Measurements from ENCODE around the gene COA7. TPM values are rescaled to one million over a fixed set of nuclear protein-coding genes. Genes with fewer than 3 reads are reported as not detected.

Gene COA7
- polyA plus RNA-seq, 4 donors: 15.3 to 17.0 (median 16.5) TPM

GRCh38 chr1:52674497-52675384, 23.4 kb downstream of the COA7 start:
- no peak for DNase-seq (ENCODE audit: low read depth in 4 of 4, low spot score in 2 of 4)

- DNase-seq (ENCODE audit: low read depth in 4 of 4, low spot score in 2 of 4): no peak
Measured at GRCh38 chr1:52673513-52673912, 24.6 kb downstream of the COA7 start.

GRCh38 chr1:52672946-52673345, 25.2 kb downstream of the COA7 start:
- DNase-seq (ENCODE audit: low read depth in 4 of 4, low spot score in 2 of 4): no peak

- DNase-seq (ENCODE audit: low read depth in 4 of 4, low spot score in 2 of 4): no peak
Measured at GRCh38 chr1:52670604-52671003, 27.5 kb downstream of the COA7 start.

DNA sequence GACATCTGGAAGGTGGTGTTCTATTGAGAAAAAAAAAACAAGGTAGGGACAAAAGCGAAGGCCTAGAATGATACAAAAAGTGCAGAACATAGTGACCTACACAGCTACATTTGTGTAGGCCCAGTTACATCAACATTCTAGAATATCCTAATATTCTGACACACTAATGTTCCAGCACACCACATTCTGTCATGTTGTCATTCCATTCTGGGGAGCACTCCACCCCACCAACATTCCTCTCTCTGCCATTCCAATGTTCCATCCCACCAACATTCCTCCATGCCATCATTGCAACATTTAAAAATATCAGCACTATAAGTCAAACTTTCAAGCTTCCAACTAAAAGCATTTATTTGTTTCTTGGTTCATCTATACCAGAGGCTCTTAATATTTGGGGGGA, 28.5 kb downstream of the COA7 start:
- no peak for DNase-seq (ENCODE audit: low read depth in 4 of 4, low spot score in 2 of 4)

DNA sequence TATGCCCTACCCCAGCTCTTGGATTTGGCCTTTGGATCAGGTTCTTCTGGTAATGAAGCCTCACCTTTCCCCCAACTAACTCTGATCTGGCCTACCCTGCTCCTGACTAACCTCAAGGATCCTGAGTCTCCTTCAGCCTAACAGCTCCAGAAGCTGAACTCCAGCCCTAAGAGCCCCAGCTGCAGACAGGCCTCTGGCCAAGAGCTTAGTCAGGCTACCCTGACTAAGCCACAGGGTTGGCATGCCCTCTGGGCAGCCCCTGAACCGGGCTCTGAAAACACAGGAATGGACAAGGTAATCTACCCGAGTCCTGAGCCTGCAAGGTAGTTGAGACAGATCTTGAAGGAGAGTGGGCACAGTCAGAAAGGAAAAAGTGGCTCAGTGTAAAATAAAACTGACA, 29.4 kb downstream of the COA7 start:
- DNase-seq (ENCODE audit: low read depth in 4 of 4, low spot score in 2 of 4): no peak

DNA sequence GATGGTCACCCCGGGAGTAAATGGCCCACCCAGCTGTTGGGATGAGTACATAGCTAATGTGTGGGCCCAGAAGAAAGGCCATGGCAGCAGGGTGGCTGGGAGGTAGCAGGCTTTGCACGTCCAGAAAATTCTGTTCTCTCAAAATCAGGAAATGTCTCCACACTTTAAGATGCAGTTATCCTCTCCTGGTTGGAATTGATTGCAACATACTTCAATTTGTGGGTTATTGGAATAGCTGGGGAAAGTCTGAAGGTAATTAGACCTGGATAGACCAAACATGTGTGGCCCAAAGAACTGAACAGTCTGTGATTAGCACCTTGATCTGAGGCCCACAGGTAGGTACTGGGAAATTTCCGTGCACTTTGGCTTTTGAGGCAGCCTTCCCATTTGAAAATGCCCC, 30.2 kb downstream of the COA7 start:
- no peak for DNase-seq (ENCODE audit: low read depth in 4 of 4, low spot score in 2 of 4)

- no peak for DNase-seq (ENCODE audit: low read depth in 4 of 4, low spot score in 2 of 4)
Measured at GRCh38 chr1:52667290-52667689, 30.9 kb downstream of the COA7 start.

GRCh38 chr1:52665006-52665941, 32.9 kb downstream of the COA7 start:
- no peak for DNase-seq (ENCODE audit: low read depth in 4 of 4, low spot score in 2 of 4)

DNA sequence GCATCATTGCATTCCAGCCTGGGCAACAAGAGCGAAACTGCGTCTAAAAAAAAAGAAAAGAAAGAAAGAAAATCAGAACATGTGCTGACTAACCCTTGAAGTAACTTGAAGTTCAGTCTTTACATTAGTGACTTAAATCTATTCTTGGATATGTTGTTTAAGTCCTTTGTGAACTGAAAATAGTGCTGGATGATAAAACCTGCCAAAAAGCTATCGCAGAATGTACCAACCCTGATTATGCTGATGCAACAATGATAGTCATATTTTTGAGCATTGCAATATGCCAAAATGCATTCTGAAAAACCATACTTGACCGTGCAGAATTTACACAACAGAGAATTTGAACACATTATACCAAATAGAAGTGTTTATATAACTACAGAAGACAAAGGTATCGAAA, 34.4 kb downstream of the COA7 start:
- DNase-seq (ENCODE audit: low read depth in 4 of 4, low spot score in 2 of 4): no peak

GRCh38 chr1:52662645-52663313, 35.4 kb downstream of the COA7 start:
- DNase-seq (ENCODE audit: low read depth in 4 of 4, low spot score in 2 of 4): no peak

- no peak for DNase-seq (ENCODE audit: low read depth in 4 of 4, low spot score in 2 of 4)
Measured at GRCh38 chr1:52660807-52661206, 37.3 kb downstream of the COA7 start.

GRCh38 chr1:52659851-52660596, 38.1 kb downstream of the COA7 start:
- DNase-seq (ENCODE audit: low read depth in 4 of 4, low spot score in 2 of 4): no peak

DNA sequence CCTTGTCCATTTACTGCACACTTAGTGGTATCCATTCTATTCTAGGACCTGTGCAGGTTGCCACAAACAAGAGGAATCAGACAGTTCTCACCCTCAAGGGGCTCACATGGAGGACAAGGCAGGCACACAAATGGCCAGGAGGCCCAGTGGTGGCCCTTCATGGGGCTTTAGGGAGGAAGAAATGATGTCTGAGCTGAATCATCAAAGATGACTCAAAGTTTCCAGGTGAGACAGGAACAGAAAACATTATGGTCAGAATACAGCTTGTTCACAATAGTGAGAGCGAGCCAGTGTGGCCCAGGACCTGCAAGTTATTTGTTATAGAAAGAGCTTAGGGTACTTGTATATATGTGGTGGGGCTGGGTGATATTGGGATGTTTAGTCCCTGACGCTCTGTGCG, 38.8 kb downstream of the COA7 start:
- no peak for DNase-seq (ENCODE audit: low read depth in 4 of 4, low spot score in 2 of 4)

- no peak for DNase-seq (ENCODE audit: low read depth in 4 of 4, low spot score in 2 of 4)
Measured at GRCh38 chr1:52658795-52659194, 39.4 kb downstream of the COA7 start.

- DNase-seq (ENCODE audit: low read depth in 4 of 4, low spot score in 2 of 4): no peak
Measured at GRCh38 chr1:52657702-52658101, 40.4 kb downstream of the COA7 start.

DNA sequence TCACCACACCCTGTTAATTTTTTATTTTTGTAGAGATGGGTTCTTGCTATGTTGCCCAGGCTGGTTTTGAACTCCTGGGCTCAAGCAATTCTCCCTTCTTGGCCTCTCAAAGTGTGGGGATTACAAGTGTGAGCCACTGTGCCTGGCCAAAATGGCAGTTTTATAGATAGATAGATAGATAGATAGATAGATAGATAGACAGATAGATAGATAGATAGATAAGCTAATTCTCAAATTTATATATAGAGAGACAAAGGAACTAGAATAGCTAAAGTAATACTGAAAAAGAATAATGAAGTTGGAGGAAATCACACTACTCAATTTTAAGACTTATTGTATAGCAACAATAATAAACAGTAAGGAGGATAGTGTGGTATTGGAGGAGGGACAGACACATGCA, 44.1 kb downstream of the COA7 start:
- DNase-seq (ENCODE audit: low read depth in 4 of 4, low spot score in 2 of 4): no peak

- DNase-seq (ENCODE audit: low read depth in 4 of 4, low spot score in 2 of 4): no peak
Measured at GRCh38 chr1:52653207-52653849, 44.8 kb downstream of the COA7 start.

DNA sequence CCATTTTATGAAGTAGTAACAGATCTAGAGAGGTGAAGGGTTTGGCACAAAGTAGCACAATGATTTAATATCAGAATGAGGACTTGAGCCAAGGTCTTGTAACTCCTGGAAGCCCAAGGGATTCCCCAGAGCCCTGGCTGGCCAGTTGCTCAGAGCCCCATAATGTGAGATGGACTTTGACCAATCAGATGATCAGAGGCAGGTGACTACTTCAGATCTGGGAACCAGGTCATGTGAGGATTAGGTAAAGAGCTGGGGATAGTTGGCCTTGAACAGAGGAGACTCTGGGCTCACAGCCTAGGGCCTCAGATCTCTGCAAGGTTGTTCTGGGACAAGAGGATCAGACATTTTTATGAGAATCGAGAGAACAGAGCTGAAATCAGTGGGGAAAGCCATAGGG, 46.2 kb downstream of the COA7 start:
- no peak for DNase-seq (ENCODE audit: low read depth in 4 of 4, low spot score in 2 of 4)

- no peak for DNase-seq (ENCODE audit: low read depth in 4 of 4, low spot score in 2 of 4)
Measured at GRCh38 chr1:52645261-52645660, 52.9 kb downstream of the COA7 start.

Data from left renal cortex interstitium (tissue), 4 donors.